Fibroblast of mammary gland (primary cell): ENCODE results near the gene NBPF26.
"Not testable (repeated sequence)": the region's sequence is repeated elsewhere in the genome, so short reads cannot be mapped to it uniquely, and the experiment has no call there.

Source experiments
- DNase-seq: peaks from one replicate; pipeline ENCODE4 v3.0.0-alpha.2; 2010; ENCODE audit warnings: low read depth
- H3K4me3 ChIP-seq: 2 replicates; pipeline ENCODE4 v1.5.1; 2011; ENCODE audit warnings: low read depth, mild to moderate bottlenecking, low read length, moderate library complexity; ENCODE audit not compliant: control insufficient read depth

NBPF26 gene

GRCh38 chr1:120723715-120724402 lies at the start of gene NBPF26:
Gene NBPF26 (plus strand): TSS chr1:120723945.
- H3K4me3 ChIP-seq: peak within 1 kb of the TSS; percentile 47

DNA sequence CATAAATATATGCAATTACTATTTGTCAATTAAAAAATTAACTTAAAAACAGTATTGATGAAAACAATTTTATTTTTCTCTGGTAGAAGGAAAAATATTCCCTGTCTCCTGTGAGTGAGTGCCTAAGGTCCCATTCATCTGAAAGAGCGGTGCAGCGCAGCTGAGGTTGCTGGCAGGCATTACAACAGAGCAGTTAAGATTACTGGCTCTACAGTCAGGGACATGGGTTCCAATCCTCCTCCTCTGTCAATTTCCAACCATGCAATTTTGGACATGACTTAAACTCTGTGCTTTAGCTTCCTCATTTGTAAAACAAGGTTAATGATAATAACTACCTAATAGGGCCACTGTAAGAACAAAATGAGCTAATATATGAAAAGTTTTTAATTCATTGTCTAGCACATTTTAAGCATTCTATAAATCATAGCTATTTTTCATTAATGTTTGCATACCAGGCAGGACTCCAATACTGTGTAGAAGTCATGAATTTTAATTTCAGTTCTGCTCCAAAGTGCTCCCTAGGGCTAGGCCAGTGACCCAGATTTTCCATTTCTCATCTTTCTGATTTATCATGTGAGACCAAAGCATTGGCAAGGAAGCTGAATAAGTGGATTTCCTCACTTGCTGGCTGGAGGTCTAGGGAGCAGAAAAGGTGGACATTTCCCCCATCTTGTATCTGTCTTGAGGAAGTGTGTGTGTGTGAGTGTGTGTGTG lies 43.5 kb upstream of the NBPF26 start:
- not testable (repeated sequence) for H3K4me3 ChIP-seq, DNase-seq

More at GRCh38 chr1:120723715-120724402, at the start of gene NBPF26:
- peak; percentile 68 for DNase-seq

- DNase-seq, H3K4me3 ChIP-seq: not testable (repeated sequence)
Measured at GRCh38 chr1:120680938-120681337, 42.8 kb upstream of the NBPF26 start.

GRCh38 chr1:120684397-120684796 lies 39.3 kb upstream of the NBPF26 start:
- DNase-seq: not testable (repeated sequence)

GRCh38 chr1:120685622-120686021 lies 38.1 kb upstream of the NBPF26 start:
- not testable (repeated sequence) for H3K4me3 ChIP-seq, DNase-seq

More at GRCh38 chr1:120684397-120684796, 39.3 kb upstream of the NBPF26 start:
- H3K4me3 ChIP-seq: not testable (repeated sequence)

DNA sequence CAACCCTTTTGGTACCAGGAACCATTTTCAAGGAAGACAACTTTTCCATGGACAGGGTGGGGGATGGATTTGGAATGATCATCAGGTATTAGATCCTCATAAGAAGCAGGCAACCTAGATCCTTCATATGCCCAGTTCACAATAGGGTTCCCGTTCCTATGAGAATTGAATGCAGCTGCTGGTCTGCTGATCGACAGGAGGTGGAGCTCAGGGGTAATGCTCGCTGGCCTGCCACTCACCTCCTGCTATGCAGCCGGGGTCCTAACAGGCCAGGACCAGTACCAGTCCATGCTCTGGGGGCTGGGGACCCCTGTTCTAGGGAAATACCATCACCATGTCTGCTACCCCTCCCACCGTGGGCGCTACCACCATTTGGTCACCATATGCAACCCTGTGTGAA lies 36.5 kb upstream of the NBPF26 start:
- DNase-seq, H3K4me3 ChIP-seq: not testable (repeated sequence)

- peak overlapping the region; percentile 29 for H3K4me3 ChIP-seq
- not testable (repeated sequence) for DNase-seq
Measured at GRCh38 chr1:120700807-120701562, 22.8 kb upstream of the NBPF26 start.

GRCh38 chr1:120723358-120723714 lies 409 bp upstream of the NBPF26 start:
- not testable (repeated sequence) for H3K4me3 ChIP-seq, DNase-seq

GRCh38 chr1:120724507-120724906 lies 762 bp downstream of the NBPF26 start:
- DNase-seq: not testable (repeated sequence)
- H3K4me3 ChIP-seq: peak overlapping the region; percentile 47

DNA sequence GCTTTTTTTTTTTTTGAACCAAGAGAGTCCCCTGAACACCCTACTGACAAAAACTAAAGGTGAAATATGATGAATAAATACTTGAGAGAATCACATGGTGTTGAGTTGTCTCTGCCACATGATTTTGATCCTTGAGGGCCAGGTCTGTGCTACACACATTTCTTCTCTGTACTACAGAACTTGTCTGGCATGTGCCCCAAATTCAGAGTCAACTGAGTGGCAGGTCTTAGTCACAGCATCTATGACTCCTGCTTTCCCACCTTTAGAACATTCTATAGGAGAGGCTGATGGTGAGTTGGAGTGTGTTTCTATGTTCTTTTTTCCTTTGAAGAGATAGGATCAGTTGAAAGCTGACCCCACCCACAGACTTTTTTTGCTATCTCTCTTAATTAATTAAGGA lies 5.1 kb downstream of the NBPF26 start:
- DNase-seq, H3K4me3 ChIP-seq: not testable (repeated sequence)

DNA sequence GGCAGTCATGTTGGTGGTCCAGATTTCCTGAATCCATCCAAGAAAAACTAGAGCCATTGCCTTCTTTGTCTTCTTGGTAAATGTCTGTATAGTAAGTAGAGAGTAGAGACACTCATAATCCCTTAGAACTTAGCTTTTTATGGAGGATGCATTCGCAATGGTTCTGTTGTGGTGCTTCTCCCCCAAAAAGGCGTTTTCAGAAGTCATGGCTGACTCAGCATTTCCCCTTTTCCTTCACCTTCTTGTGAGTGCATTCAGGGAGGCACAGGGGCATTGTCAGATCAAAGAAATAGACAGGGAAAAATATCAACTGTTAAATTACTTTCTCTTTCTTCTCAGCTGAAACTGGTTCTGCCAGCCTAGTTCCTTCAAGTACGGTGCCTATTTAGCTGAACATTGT lies 45.3 kb downstream of the NBPF26 start:
- not testable (repeated sequence) for H3K4me3 ChIP-seq, DNase-seq

GRCh38 chr1:120805452-120805851 lies 81.7 kb downstream of the NBPF26 start:
- not testable (repeated sequence) for H3K4me3 ChIP-seq
- peak; percentile 4 for DNase-seq

DNA sequence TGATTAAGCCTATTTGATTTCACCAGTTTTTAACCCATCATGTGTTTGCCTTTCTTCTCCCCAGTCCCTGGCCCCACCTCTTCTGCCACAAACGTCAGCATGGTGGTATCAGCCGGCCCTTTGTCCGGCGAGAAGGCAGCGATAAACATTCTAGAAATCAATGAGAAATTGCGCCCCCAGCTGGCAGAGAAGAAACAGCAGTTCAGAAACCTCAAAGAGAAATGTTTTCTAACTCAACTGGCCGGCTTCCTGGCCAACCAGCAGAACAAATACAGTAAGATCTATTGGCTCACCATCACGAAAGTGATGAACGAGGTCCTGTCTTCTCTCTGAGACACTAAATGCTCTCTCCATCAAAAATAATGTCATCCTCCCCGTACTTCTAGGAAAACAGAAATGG lies 88.1 kb downstream of the NBPF26 start:
- H3K4me3 ChIP-seq: not testable (repeated sequence)
- peak; percentile 12 for DNase-seq

- H3K4me3 ChIP-seq, DNase-seq: not testable (repeated sequence)
Measured at GRCh38 chr1:120825051-120825450, 101.3 kb downstream of the NBPF26 start.

DNA sequence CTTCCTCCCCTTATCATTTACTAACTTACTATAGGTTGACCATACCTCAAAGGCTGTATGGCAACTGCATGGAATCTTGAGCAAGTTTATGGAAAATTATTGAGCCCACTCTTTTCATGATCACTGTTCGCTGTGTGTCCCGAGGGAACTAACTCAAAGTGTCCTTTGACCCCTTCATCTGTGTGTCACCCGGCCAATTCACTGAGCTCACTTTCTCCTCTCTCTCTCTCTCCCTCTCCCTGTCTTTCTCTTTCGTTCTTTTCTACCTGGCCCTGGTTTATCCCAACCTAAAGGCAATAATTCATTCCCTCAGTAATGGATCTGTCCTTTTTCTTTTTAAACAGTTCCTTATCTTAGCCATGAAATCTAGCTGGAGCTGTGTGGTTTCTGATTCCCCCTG lies 102.9 kb downstream of the NBPF26 start:
- DNase-seq: not testable (repeated sequence)

DNA sequence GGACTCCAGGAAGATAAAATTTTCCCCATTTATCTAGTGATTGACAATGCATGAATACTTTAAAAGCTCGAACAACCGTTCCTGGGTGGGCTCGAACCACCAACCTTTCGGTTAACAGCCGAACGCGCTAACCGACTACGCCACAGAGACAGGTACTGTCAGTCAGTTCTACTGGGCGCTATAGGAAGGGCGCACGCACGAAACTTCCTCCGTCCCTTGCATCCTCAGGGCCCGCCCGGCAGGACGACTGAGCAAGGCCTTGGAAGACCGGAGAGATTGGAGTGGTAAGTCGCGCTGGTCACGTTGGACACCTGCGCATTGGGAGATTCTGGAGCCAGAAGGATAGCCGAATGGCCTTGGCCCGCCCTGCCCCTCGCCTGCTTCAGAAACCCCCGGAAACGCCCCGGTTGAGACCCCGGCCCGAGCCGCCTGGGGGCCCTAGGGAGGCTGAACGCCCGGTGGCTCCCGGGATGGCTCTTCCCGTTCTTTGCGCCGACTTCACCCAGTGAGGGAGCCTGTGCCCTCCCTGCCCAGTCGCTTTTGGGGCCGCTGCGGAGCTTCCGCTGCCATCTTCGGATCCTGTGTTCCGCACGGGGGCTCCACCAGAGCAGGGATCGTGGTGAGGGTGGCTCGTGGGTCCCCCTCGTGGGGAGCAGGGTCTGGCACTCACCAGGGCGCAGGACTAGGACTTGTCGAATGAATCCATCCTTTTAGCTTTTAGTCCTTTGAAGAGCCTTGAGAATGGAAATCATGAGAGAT lies 120.6 kb downstream of the NBPF26 start:
- peak overlapping the region; percentile 39 for H3K4me3 ChIP-seq
- peak; percentile 63 for DNase-seq

More for the DNA sequence above, 102.9 kb downstream of the NBPF26 start:
- H3K4me3 ChIP-seq: not testable (repeated sequence)

DNA sequence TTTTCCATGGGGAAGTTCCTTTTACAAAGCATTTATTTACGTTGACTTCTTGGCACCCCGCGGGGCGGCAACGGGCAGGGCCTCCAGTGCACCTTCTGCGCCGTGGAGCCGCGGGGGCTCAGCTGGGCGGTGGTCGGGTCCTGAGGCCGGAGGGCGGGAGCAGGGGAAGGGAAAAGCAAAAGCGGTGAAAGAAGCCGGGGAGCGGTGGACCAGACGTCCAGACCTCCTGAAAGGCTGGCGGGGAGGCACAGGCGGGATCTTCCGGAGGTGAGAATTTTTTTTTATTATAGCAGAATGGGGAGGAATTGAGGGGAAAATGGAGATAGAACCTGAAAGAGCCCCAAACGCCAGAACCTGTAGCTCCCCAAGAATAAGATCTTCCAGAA lies 121.2 kb downstream of the NBPF26 start:
- H3K4me3 ChIP-seq: peak overlapping the region; percentile 17
- DNase-seq: not testable (repeated sequence)
